Lower lobe of right lung (tissue), 2 donors: ENCODE results near the gene PLA2G4B. TPM values are rescaled to one million over a fixed set of nuclear protein-coding genes. Genes with fewer than 3 reads are reported as not detected.

Source experiments
- ATAC-seq, 2 donors: fragments of 200-7000 bp; cut with Tn5 transposase; one replicate each; pipeline ENCODE4 v1.9.1; 2020 to 2022; ENCODE audit warnings: mild to moderate bottlenecking in 2 of 2, moderate library complexity in 2 of 2
- DNase-seq: peaks from one replicate; pipeline ENCODE4 v3.0.0-alpha.2; 2020
- H3K27ac ChIP-seq: fragments of 200-600 bp; one replicate; pipeline ENCODE4 v1.8.0; 2022
- H3K27me3 ChIP-seq: fragments of 200-600 bp; one replicate; pipeline ENCODE4 v1.8.0; 2022; ENCODE audit warnings: low read depth
- H3K36me3 ChIP-seq: fragments of 200-600 bp; one replicate; pipeline ENCODE4 v1.8.0; 2022; ENCODE audit warnings: mild to moderate bottlenecking
- H3K4me1 ChIP-seq: fragments of 200-600 bp; one replicate; pipeline ENCODE4 v1.8.0; 2022
- H3K4me3 ChIP-seq: fragments of 200-600 bp; one replicate; pipeline ENCODE4 v1.8.0; 2022; ENCODE audit warnings: mild to moderate bottlenecking
- H3K9me3 ChIP-seq: fragments of 200-600 bp; one replicate; pipeline ENCODE4 v1.8.0; 2022
- CTCF ChIP-seq: fragments of 200-600 bp; IDR thresholded peaks from one replicate; pipeline ENCODE4 v1.8.0; 2022; ENCODE audit warnings: antibody characterized with exemption, mild to moderate bottlenecking
- intact Hi-C: fragments of 100-400 bp; cut with DNase I; formaldehyde crosslinking; loops from one replicate; pipeline ENCODE4 v1.11.0; 2022
- total RNA-seq: library from RNA; stranded (reverse); fragmentation: NEBNext Ultra II Directional; extraction: Animal tissue kit (Norgen Biotek cat#: 25700); gene quantifications from one replicate; pipeline ENCODE4 v1.2.1, GENCODE V29; 2021
- donor health status: DM: no; HTN: yes; CAD: no; lungs with severe emphysema.

PLA2G4B gene
- total RNA-seq, 1 donor from 2014 or later, result 13.8 TPM

GRCh38 chr15:41852736-41853590, 14.3 kb downstream of the PLA2G4B start:
- DNase-seq (no peak), ATAC-seq (peak; percentile 9 to 11)
- TF ChIP-seq CTCF, result no peak
- intact Hi-C loops, result no loop called here
- Histone ChIP-seq H3K27me3 (no peaks in the 10 kb centered on the region), H3K9me3 (no peaks in the 10 kb centered on the region), H3K4me1 (peaks cover 35% of the 10 kb centered on the region), H3K4me3 (no peak overlapping the region), H3K27ac (no peak overlapping the region), H3K36me3 (peaks cover 15% of the 10 kb centered on the region)

GRCh38 chr15:41853831-41854230, 15.2 kb downstream of the PLA2G4B start:
- H3K4me1 ChIP-seq, result peaks cover 35% of the 10 kb centered on the region
- DNase-seq (no peak), ATAC-seq (no peak)
- H3K27me3 ChIP-seq, result no peaks in the 10 kb centered on the region
- intact Hi-C loops, result no loop called here
- H3K9me3 ChIP-seq, result no peaks in the 10 kb centered on the region
- H3K36me3 ChIP-seq, result peaks cover 6% of the 10 kb centered on the region
- no peak for TF ChIP-seq CTCF
- H3K4me3 ChIP-seq, result no peak overlapping the region
- no peak overlapping the region for H3K27ac ChIP-seq

GRCh38 chr15:41854443-41854842, 15.8 kb downstream of the PLA2G4B start:
- Histone ChIP-seq H3K9me3 (no peaks in the 10 kb centered on the region), H3K27me3 (no peaks in the 10 kb centered on the region), H3K36me3 (peaks cover under 1% of the 10 kb centered on the region), H3K4me3 (no peak overlapping the region), H3K4me1 (peaks cover 33% of the 10 kb centered on the region), H3K27ac (no peak overlapping the region)
- ATAC-seq (no peak), DNase-seq (no peak)
- no peak for TF ChIP-seq CTCF
- intact Hi-C loops, result no loop called here

- no peaks in the 10 kb centered on the region for H3K27me3 ChIP-seq
- H3K9me3 ChIP-seq, result no peaks in the 10 kb centered on the region
- H3K4me3 ChIP-seq, result no peak overlapping the region
- no peaks in the 10 kb centered on the region for H3K36me3 ChIP-seq
- DNase-seq, result no peak
- intact Hi-C loops, result no loop called here
- no peak for TF ChIP-seq CTCF
- peaks cover 24% of the 10 kb centered on the region for H3K4me1 ChIP-seq
- ATAC-seq, result no peak
- no peak overlapping the region for H3K27ac ChIP-seq
Measured at GRCh38 chr15:41855261-41855961, 16.8 kb downstream of the PLA2G4B start.

- H3K27ac ChIP-seq, result no peak overlapping the region
- no peaks in the 10 kb centered on the region for H3K9me3 ChIP-seq
- ATAC-seq, result no peak
- no peaks in the 10 kb centered on the region for H3K36me3 ChIP-seq
- H3K4me3 ChIP-seq, result no peak overlapping the region
- no peak for DNase-seq
- peaks cover 17% of the 10 kb centered on the region for H3K4me1 ChIP-seq
- intact Hi-C loops, result no loop called here
- no peak for TF ChIP-seq CTCF
- no peaks in the 10 kb centered on the region for H3K27me3 ChIP-seq
Measured at GRCh38 chr15:41856262-41856661, 17.6 kb downstream of the PLA2G4B start.
